PC-3 (cell line): Measurements from ENCODE around the gene BAZ2A. TPM values are rescaled to one million over a fixed set of nuclear protein-coding genes. Genes with fewer than 3 reads are reported as not detected.

Source experiments
- ATAC-seq: fragments of 200-7000 bp; cut with Tn5 transposase; 2 replicates; pipeline ENCODE4 v1.9.1; 2020; ENCODE audit warnings: mild to moderate bottlenecking, moderate library complexity
- BruUV-seq: library from RNA; stranded (reverse); fragments of 400-500 nt; replicated peaks from 2 replicates; lab custom pipeline; 2021; lab: Mats Ljungman, UMichigan
- CTCF ChIA-PET: fragments of 300-600 bp; sonication (Branson Sonifier 250); formaldehyde crosslinking; loops from one replicate; lab custom pipeline; 2022; ENCODE audit warnings: antibody characterized with exemption; lab: Charles Lee
- POLR2A ChIA-PET: fragments of 300-600 bp; sonication (Branson Sonifier 250); formaldehyde crosslinking; loops from one replicate; lab custom pipeline; 2022; ENCODE audit warnings: antibody characterized with exemption; ENCODE audit not compliant: unreplicated experiment; lab: Charles Lee
- DNase-seq: peaks from one replicate; pipeline ENCODE4 v3.0.0-alpha.2; 2015
- H2AFZ ChIP-seq: fragments of 300-600 bp; sonication (generic); 2 replicates; pipeline ENCODE4 v1.6.0; 2016; ENCODE audit warnings: antibody characterized with exemption, low read length
- H3F3A ChIP-seq: fragments of 300-600 bp; sonication (generic); one replicate; pipeline ENCODE4 v1.6.0; 2017; ENCODE audit warnings: antibody characterized with exemption, low read length, control low read depth, mild to moderate bottlenecking; ENCODE audit not compliant: unreplicated experiment
- H3K27ac ChIP-seq: fragments of 300-600 bp; sonication (generic); 2 replicates; pipeline ENCODE4 v1.5.1; 2016; ENCODE audit warnings: mild to moderate bottlenecking, low read length
- H3K27me3 ChIP-seq: fragments of 300-600 bp; sonication (generic); 2 replicates; pipeline ENCODE4 v1.6.1; 2016; ENCODE audit warnings: low read length, mixed read lengths
- H3K36me3 ChIP-seq: fragments of 300-600 bp; sonication (generic); 2 replicates; pipeline ENCODE4 v1.6.1; 2016; ENCODE audit warnings: low read depth, mixed run types, low read length, mixed read lengths
- H3K4me1 ChIP-seq: fragments of 300-600 bp; sonication (generic); 2 replicates; pipeline ENCODE4 v1.5.1; 2016; ENCODE audit warnings: low read length; ENCODE audit not compliant: insufficient read depth
- H3K4me2 ChIP-seq: fragments of 300-600 bp; sonication (generic); 2 replicates; pipeline ENCODE4 v1.6.0; 2016; ENCODE audit warnings: low read length
- H3K4me3 ChIP-seq: fragments of 300-600 bp; sonication (generic); 2 replicates; pipeline ENCODE4 v1.5.1; 2016; ENCODE audit warnings: mild to moderate bottlenecking, low read length, mixed read lengths
- H3K79me2 ChIP-seq: fragments of 300-600 bp; sonication (generic); 2 replicates; pipeline ENCODE4 v1.6.1; 2017; ENCODE audit warnings: low read length, mixed read lengths
- H3K9ac ChIP-seq: fragments of 300-600 bp; sonication (generic); 2 replicates; pipeline ENCODE4 v1.6.0; 2016; ENCODE audit warnings: mild to moderate bottlenecking, low read length
- H3K9me2 ChIP-seq: fragments of 300-600 bp; sonication (generic); replicated peaks from 2 replicates; pipeline ENCODE4 v1.6.1; 2016; ENCODE audit warnings: mixed run types, low read length, mixed read lengths
- H3K9me3 ChIP-seq: fragments of 300-600 bp; sonication (generic); 2 replicates; pipeline ENCODE4 v1.6.1; 2016; ENCODE audit warnings: low read length, mixed read lengths
- H4K20me1 ChIP-seq: fragments of 300-600 bp; sonication (generic); 2 replicates; pipeline ENCODE4 v1.6.1; 2016; ENCODE audit warnings: low read length, mixed read lengths
- EZH2 ChIP-seq: fragments of 300-600 bp; sonication (generic); IDR thresholded peaks from one replicate; pipeline ENCODE4 v1.6.1; 2017; ENCODE audit warnings: antibody characterized with exemption, mild to moderate bottlenecking, low read length; ENCODE audit not compliant: unreplicated experiment
- EZH2phosphoT487 ChIP-seq: fragments of 300-600 bp; sonication (generic); IDR thresholded peaks from 2 replicates; pipeline ENCODE4 v1.6.1; 2018; ENCODE audit warnings: mild to moderate bottlenecking, antibody characterized with exemption, low read length, borderline replicate concordance
- intact Hi-C: fragments of 100-400 bp; cut with micrococcal nuclease; formaldehyde crosslinking; loops from 2 replicates; pipeline ENCODE4 v1.9.0; 2023
- total RNA-seq: library from RNA; depleted of rRNA; stranded (reverse); fragments of >200 nt; gene quantifications from 2 replicates; pipeline ENCODE4 v1.2.3, GENCODE V29; 2014
- TF ChIP-seq, protein P1 (sequence below): fragments of 300-600 bp; sonication (generic); conservative IDR thresholded peaks from 2 replicates; pipeline ENCODE4 v1.5.1; 2017; ENCODE audit warnings: antibody characterized with exemption, low read depth, mild to moderate bottlenecking, low read length

Gene BAZ2A
- total RNA-seq, 1 experiment from 2014 or later = 33.8 TPM

DNA sequence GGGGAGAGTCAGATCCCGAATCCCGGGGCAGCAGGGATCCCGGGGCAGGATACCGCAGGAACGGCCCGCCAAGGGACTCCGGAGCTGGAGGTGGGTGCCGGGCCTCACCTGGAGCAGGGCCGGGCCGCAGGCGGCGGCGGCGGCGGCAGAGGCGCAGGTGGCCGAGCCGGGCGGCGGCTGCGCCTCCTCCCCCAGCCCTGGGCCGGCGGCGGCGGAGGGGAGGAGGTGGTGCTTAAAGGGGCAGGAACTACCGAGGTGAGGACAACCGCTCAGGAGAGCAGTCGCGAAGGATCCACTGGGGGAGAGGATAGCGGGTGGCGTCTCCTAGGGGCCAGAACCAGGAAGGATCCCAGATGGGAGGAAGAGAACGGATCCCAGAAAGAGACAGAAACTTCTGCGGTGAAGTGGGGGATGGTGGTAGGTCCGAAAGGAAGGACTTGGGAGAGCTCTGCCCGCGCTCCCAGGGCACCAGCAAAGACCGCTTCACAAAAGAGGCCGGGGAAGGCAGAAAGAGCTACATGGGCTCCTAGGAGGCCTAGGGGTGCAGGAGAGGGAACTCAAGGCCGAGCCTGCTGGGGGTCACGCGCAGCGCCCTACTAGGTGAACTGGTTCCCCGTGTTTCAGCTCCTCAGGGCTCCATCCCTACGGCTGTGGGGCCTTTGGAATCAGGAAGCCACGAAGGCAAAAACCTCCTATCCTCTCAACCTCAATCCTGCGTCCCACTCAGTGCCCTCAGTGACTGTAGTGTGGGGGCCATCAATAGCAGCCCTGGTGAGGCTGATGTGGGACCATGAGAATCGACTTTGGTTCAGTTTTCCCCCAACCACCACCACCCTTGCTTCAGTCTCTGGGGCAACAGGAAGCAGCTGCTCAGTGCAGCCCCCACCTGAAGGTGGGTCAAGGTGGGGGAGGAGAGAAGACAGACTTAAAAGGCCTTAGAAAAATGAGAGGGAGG is 5.0 kb upstream of the BAZ2A start:
- BruUV-seq = TSS peak; percentile 44
- TF ChIP-seq, protein P1, sequence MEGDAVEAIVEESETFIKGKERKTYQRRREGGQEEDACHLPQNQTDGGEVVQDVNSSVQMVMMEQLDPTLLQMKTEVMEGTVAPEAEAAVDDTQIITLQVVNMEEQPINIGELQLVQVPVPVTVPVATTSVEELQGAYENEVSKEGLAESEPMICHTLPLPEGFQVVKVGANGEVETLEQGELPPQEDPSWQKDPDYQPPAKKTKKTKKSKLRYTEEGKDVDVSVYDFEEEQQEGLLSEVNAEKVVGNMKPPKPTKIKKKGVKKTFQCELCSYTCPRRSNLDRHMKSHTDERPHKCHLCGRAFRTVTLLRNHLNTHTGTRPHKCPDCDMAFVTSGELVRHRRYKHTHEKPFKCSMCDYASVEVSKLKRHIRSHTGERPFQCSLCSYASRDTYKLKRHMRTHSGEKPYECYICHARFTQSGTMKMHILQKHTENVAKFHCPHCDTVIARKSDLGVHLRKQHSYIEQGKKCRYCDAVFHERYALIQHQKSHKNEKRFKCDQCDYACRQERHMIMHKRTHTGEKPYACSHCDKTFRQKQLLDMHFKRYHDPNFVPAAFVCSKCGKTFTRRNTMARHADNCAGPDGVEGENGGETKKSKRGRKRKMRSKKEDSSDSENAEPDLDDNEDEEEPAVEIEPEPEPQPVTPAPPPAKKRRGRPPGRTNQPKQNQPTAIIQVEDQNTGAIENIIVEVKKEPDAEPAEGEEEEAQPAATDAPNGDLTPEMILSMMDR = peak; percentile 56
- no peak for TF ChIP-seq EZH2phosphoT487
- DNase-seq (peak; percentile 92), ATAC-seq (peak; percentile 54)
- peaks cover 44% of the 10 kb centered on the region for H3K4me1 ChIP-seq
- H4K20me1 ChIP-seq = 0 out of 2 replicates have a peak, but pooled peaks cover 8% of the 10 kb centered on the region
- peaks cover 49% of the 10 kb centered on the region for H3K79me2 ChIP-seq
- peaks cover 12% of the 10 kb centered on the region for H3F3A ChIP-seq
- intact Hi-C loops = no loop called here
- H3K9me2 ChIP-seq = no peaks in the 10 kb centered on the region
- H2AFZ ChIP-seq = peak overlapping the region; percentile 65
- CTCF ChIA-PET = no interaction called here
- H3K36me3 ChIP-seq = peaks cover 24% of the 10 kb centered on the region
- peak overlapping the region; percentile 78 for H3K9ac ChIP-seq
- no peaks in the 10 kb centered on the region for H3K9me3 ChIP-seq
- peak overlapping the region; percentile 90 for H3K4me3 ChIP-seq
- no peaks in the 10 kb centered on the region for H3K27me3 ChIP-seq
- POLR2A ChIA-PET = interaction anchor here (0.7 kb wide), 1 partner anchor 319 kb away, joined by 5 read pairs; no protein-coding TSS in a partner anchor
- peak overlapping the region; percentile 100 for H3K4me2 ChIP-seq
- H3K27ac ChIP-seq = peak overlapping the region; percentile 83

DNA sequence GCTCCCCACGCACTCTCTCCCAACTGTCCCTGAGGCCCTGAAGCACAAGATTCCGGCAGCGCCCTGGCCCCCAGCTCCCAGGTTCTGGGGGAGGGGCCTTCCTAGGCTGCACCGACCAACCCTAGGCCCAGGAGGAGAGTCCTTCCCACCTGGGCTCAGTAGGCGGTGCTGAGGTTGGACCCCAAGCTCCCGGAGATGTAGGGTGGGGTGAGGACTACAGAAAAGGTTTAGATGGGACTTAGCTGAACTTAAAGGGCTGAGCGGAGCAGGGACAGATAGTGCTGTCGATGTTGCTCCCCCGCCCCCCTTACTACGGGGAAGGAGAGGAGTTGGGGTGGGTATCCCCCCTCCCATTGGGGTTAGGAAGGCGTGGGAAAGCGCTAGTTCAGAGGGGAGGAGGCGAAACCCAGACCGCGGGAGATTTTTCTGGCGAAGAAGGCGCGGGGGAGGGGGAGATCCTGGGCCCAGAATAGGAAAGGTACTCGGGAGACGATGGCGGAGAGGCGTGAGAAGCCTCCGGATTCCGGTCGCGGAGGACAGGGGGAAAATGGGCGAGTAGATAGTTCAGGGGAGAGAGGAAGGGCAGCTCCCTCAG is 4.2 kb upstream of the BAZ2A start:
- H3K79me2 ChIP-seq = peaks cover 57% of the 10 kb centered on the region
- BruUV-seq = no TSS peak
- peak overlapping the region; percentile 100 for H3K4me2 ChIP-seq
- peak overlapping the region; percentile 65 for H2AFZ ChIP-seq
- H3K9me3 ChIP-seq = no peaks in the 10 kb centered on the region
- intact Hi-C loops = no loop called here
- peak overlapping the region; percentile 78 for H3K9ac ChIP-seq
- peak overlapping the region; percentile 83 for H3K27ac ChIP-seq
- ChIA-PET POLR2A (no interaction called here), CTCF (no interaction called here)
- no peaks in the 10 kb centered on the region for H3K27me3 ChIP-seq
- peaks cover 12% of the 10 kb centered on the region for H3F3A ChIP-seq
- H3K4me1 ChIP-seq = peaks cover 44% of the 10 kb centered on the region
- no peaks in the 10 kb centered on the region for H3K9me2 ChIP-seq
- H4K20me1 ChIP-seq = 0 out of 2 replicates have a peak, but pooled peaks cover 5% of the 10 kb centered on the region
- H3K4me3 ChIP-seq = peak overlapping the region; percentile 90
- no peak for TF ChIP-seq EZH2
- no peak for TF ChIP-seq EZH2phosphoT487
- TF ChIP-seq, protein P1 = no peak
- ATAC-seq (peak; percentile 15), DNase-seq (peak; percentile 65)
- peaks cover 17% of the 10 kb centered on the region for H3K36me3 ChIP-seq
